Heart left ventricle (tissue), 16 donors: ENCODE measurements around the gene EYS. TPM values are rescaled to one million over a fixed set of nuclear protein-coding genes. Genes with fewer than 3 reads are reported as not detected.

Experiments used
- ATAC-seq, 4 donors: fragments of 200-7000 bp; cut with Tn5 transposase; one replicate each; pipeline ENCODE4 v1.9.1; 2020 to 2022; ENCODE audit warnings: moderate library complexity in 4 of 4, mild to moderate bottlenecking in 3 of 4, moderate number of reproducible peaks in 1 of 4
- DNase-seq, 5 donors: peaks; one replicate each; pipeline ENCODE4 v3.0.0-alpha.2; 2020
- H3K27ac ChIP-seq, 12 donors: fragments of 200-600 bp; sonication (generic) in 4 of 12; one replicate each; pipeline versions ENCODE4 v1.5.0 to v1.8.0; 2016 to 2022; ENCODE audit warnings: mild to moderate bottlenecking in 2 of 12
- H3K27me3 ChIP-seq, 9 donors: fragments of 200-600 bp; sonication (generic) in 2 of 9; one replicate each; pipeline versions ENCODE4 v1.5.1 to v1.8.0; 2016 to 2022; ENCODE audit warnings: mild to moderate bottlenecking in 3 of 9
- H3K36me3 ChIP-seq, 9 donors: fragments of 200-600 bp; sonication (generic) in 2 of 9; one replicate each; pipeline versions ENCODE4 v1.5.0 to v1.8.0; 2018 to 2022; ENCODE audit warnings: mild to moderate bottlenecking in 2 of 9
- H3K4me1 ChIP-seq, 12 donors: fragments of 200-600 bp; sonication (generic) in 4 of 12; one replicate each; pipeline versions ENCODE4 v1.5.0 to v1.8.0; 2016 to 2022; ENCODE audit warnings: mild to moderate bottlenecking in 3 of 12
- H3K4me3 ChIP-seq, 12 donors: fragments of 200-600 bp; sonication (generic) in 4 of 12; one replicate each; pipeline versions ENCODE4 v1.5.0 to v1.8.0; 2017 to 2022; ENCODE audit warnings: mild to moderate bottlenecking in 9 of 12, moderate library complexity in 4 of 12
- H3K9me3 ChIP-seq, 12 donors: fragments of 200-600 bp; sonication (generic) in 4 of 12; one replicate each; pipeline versions ENCODE4 v1.5.0 to v1.8.0; 2016 to 2022; ENCODE audit warnings: mild to moderate bottlenecking in 1 of 12
- CTCF ChIP-seq, 12 donors: fragments of 200-600 bp; sonication (generic) in 4 of 12; IDR thresholded peaks; one replicate each; pipeline versions ENCODE4 v1.5.0 to v1.8.0; 2018 to 2022; ENCODE audit warnings: antibody characterized with exemption in 12 of 12, mild to moderate bottlenecking in 5 of 12
- POLR2A ChIP-seq, 2 donors: fragments of 450-650 bp; IDR thresholded peaks; one replicate each; pipeline ENCODE4 v1.6.1; 2017; ENCODE audit warnings: antibody characterized with exemption in 2 of 2, mild to moderate bottlenecking in 2 of 2, moderate library complexity in 2 of 2
- WGBS, 4 donors: extraction: QIAGEN DNeasy Blood & Tissue Kit in 2 of 4; methylation state at CpG; one replicate each; pipeline versions ENCODE4 v1.1.5 to v1.1.7; 2013 to 2018; 5-methylcytosine and 5-hydroxymethylcytosine counted together
- intact Hi-C, 10 donors: fragments of 100-400 bp; cut with DNase I; formaldehyde crosslinking; loops; one replicate each; pipeline versions ENCODE4 v1.11.1 to v1.14.2; 2022
- polyA plus RNA-seq, 2 donors: library from polyadenylated mRNA; stranded (reverse); fragments of 200-250 nt; gene quantifications; one replicate each; pipeline ENCODE4 v1.2.3, GENCODE V29; 2013
- total RNA-seq, 9 donors: library from RNA; depleted of rRNA in 2 of 9; stranded (reverse); fragments of >200 nt in 2 of 9; fragmentation: NEBNext Ultra II Directional in 3 of 9; extraction: Animal tissue kit (Norgen Biotek cat#: 25700) in 3 of 9; gene quantifications; one replicate each; pipeline versions ENCODE4 v1.1.0 to v1.2.4, GENCODE V29; 2016 to 2023
- donor health status: ischemic (EF 13 %, LVEDD 7.1; RV severe dilation, severe dysfunction).
- donor health status: healthy with polysubstance abuse.
- donor health status: DM: no; HTN: yes; CAD: no.
- donor health status: DM: no; HTN: no; CAD: no.
- donor health status: ischemic (EF 25% LVEDD 6.9; RV normal size, moderate dysfunction).
- donor health status: ischemic (EF 25% LVEDD 5.7; RV mildly dilated, moderate dysfunction).
- donor health status: healthy.
- donor health status: DM: yes; HTN: yes; CAD: no.
- donor health status: ischemic (EF 35%, LVEDD 5.7; RV mildly dilated, moderate dysfunction).
- donor health status: nonischemic (EF 11% LVEDD 7.7; RV severe dilation, severe dysfunction).
- donor health status: DM: yes; HTN: yes; CAD: no.
- donor health status: PGD.
- donor health status: ischemic (EF 29% LVEDD 5.4; RV normal size, mild dysfunction).
- donor health status: nonischemic (EF 23%, LVEDD 6.1; RV moderate dilation, normal function).

The EYS gene
- total and polyA plus RNA-seq, 11 donors, result 0.07 to 0.27 (median 0.08) TPM; not detected in 8

DNA sequence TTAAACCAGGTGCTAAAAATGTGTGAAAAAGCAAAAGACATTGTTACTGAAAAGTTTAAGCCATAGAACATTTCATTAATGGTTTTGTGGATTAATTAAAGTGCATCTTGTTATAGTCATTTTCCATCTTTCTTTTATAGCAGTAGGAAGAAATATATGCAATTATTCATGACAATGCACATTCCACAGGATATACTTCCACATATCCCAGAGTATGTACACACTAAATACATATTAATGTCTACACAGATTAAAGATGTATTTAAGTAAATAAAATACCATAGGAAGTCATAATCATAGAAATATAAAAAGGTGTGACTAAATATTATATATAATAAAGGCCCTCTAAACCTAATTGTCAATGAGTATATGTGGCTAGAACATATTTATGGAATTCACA lies 1492.7 kb downstream of the EYS start:
- H3K4me3 ChIP-seq, result no peak overlapping the region
- intact Hi-C loops, result no loop called here
- no peak for ATAC-seq
- no peaks in the 10 kb centered on the region for H3K27me3 ChIP-seq
- no peak overlapping the region for H3K27ac ChIP-seq
- TF ChIP-seq CTCF (IDR thresholded peaks at IDR 0.05) (no peak), POLR2A (IDR thresholded peaks at IDR 0.05) (no peak)
- no peaks in the 10 kb centered on the region for H3K36me3 ChIP-seq
- H3K4me1 ChIP-seq, result no peaks in the 10 kb centered on the region
- DNase-seq, result no peak
- no peaks in the 10 kb centered on the region for H3K9me3 ChIP-seq

GRCh38 chr6:64213697-64214096 lies 1493.3 kb downstream of the EYS start:
- H3K36me3 ChIP-seq, result no peaks in the 10 kb centered on the region
- TF ChIP-seq CTCF (IDR thresholded peaks at IDR 0.05) (no peak), POLR2A (IDR thresholded peaks at IDR 0.05) (no peak)
- H3K4me3 ChIP-seq, result no peak overlapping the region
- no peak overlapping the region for H3K27ac ChIP-seq
- intact Hi-C loops, result no loop called here
- 53 to 59% (median 55%) methylated on average over 3 of the region's 3 CpGs for WGBS, 4 donors
- DNase-seq (no peak), ATAC-seq (no peak)
- no peaks in the 10 kb centered on the region for H3K9me3 ChIP-seq
- H3K4me1 ChIP-seq, result no peaks in the 10 kb centered on the region
- H3K27me3 ChIP-seq, result no peaks in the 10 kb centered on the region

DNA sequence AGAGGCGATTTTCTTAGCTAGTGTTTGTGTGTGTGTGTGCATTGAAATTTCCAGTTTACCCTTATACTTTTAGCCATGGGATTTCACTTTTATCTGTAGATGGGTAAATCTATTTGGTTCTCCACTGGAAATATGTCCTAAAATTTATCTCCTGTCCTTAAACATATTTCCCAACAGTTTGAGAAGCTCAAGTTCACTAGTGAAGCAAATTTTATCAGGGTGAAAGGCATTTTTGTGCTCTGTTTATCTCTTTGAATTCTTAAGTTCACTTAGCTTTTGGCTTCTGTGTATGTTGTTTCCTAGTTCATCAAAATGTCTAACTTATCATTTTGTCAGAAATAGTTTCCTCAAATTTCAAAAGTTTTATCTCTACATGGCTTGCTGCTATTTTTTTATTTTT lies 1509.8 kb downstream of the EYS start:
- no peaks in the 10 kb centered on the region for H3K27me3 ChIP-seq
- ATAC-seq, result no peak
- WGBS, 4 donors, result 83 to 95% (median 86%) methylated on average over 1 of the region's 1 CpG
- DNase-seq, result no peak
- H3K4me3 ChIP-seq, result no peak overlapping the region
- no peak for TF ChIP-seq POLR2A (IDR thresholded peaks at IDR 0.05)
- TF ChIP-seq CTCF (IDR thresholded peaks at IDR 0.05), result no peak
- no peak overlapping the region for H3K27ac ChIP-seq
- H3K9me3 ChIP-seq, result peaks cover 0 to 11% (median 0%) of the 10 kb centered on the region in 12 donors
- no peaks in the 10 kb centered on the region for H3K36me3 ChIP-seq
- H3K4me1 ChIP-seq, result no peaks in the 10 kb centered on the region
- intact Hi-C loops, result no loop called here

DNA sequence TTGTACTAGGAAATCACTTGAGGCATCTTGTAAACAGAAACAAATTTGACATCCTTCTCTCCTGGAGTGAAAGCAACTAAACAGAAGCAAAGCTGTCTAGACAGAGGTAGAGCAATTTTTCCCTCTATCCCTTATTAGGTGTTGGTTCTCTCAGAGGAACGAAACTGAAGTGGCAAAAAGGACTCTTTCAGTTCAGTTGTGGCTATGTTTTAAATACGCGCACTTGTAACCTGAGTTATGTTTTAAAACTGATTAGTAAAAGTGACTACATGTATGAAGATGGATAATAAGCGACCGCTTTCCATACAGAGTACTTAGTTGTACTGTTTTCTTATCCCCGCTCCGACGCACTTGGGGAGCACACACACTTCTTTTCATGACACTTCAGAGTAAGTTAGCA lies 1520.4 kb downstream of the EYS start:
- H3K36me3 ChIP-seq, result no peaks in the 10 kb centered on the region
- 92 to 95% (median 93%) methylated on average over 8 of the region's 8 CpGs for WGBS, 4 donors
- intact Hi-C loops, result no loop called here

More for the DNA sequence above, 1520.4 kb downstream of the EYS start:
- no peak overlapping the region for H3K27ac ChIP-seq
- DNase-seq (no peak), ATAC-seq (no peak)
- no peak overlapping the region for H3K4me3 ChIP-seq
- no peak for TF ChIP-seq CTCF (IDR thresholded peaks at IDR 0.05)
- no peak for TF ChIP-seq POLR2A (IDR thresholded peaks at IDR 0.05)
- H3K9me3 ChIP-seq, result peaks cover 0 to 7% (median 0%) of the 10 kb centered on the region in 12 donors
- no peaks in the 10 kb centered on the region for H3K4me1 ChIP-seq
- H3K27me3 ChIP-seq, result no peaks in the 10 kb centered on the region
